ENCODE data around the gene TCAIM.

DNA sequence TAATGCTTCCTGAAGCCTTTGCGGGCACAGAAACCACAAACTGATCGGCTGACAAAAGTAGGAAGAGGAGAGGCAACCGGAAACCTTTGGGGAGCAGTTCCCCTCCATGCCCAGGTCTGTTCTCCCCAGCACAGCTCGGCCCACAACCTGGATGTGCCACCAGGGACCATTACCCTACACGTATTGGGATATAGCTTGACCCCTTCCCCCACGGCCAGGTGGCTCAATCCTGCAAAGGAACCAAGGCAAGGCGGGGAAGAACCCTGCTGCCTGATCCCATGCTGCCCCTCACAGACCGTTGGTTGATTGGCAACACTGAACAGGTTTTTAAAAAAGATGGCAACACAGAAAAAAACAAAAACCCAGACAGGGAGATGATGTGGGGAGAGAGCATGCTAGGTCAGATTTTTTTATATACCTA, 19.7 kb upstream of the TCAIM start:
- TF ChIP-seq YY1 (IDR thresholded peaks at IDR 0.05; ENCODE audit: insufficient read depth, insufficient read length) = no peak
- no peak for TF ChIP-seq ZNF274 (IDR thresholded peaks at IDR 0.05; ENCODE audit: low read depth, low read length)

Measured in NT2/D1 (cell line).